C4-2B (cell line): ENCODE measurements around the gene CTTN.

Experiments used
- H3K27ac ChIP-seq: fragments of 450-650 bp; 2 replicates; pipeline ENCODE4 v1.5.1; 2017
- CTCF ChIP-seq: fragments of 450-650 bp; conservative IDR thresholded peaks from 2 replicates; pipeline ENCODE4 v1.5.1; 2017; ENCODE audit warnings: mild to moderate bottlenecking
- ZFX ChIP-seq: fragments of 450-650 bp; IDR thresholded peaks from 2 replicates; pipeline ENCODE4 v1.6.1; 2017

The CTTN gene

GRCh38 chr11:70397983-70398833, at the start of gene CTTN:
TSS of gene CTTN (plus strand) at chr11:70398529. CDS start at chr11:70407298, 8,769 bp downstream.
- peak within 1 kb of the TSS; percentile 88 for H3K27ac ChIP-seq

GRCh38 chr11:70348608-70349007, 49.7 kb upstream of the CTTN start:
- no peak overlapping the region for H3K27ac ChIP-seq
- TF ChIP-seq ZFX (no peak), CTCF (no peak)

More at GRCh38 chr11:70397983-70398833, at the start of gene CTTN:
- TF ChIP-seq CTCF (no peak), ZFX (peak; percentile 79; the same call in 1 of the 2 replicates)

GRCh38 chr11:70351646-70352045, 46.7 kb upstream of the CTTN start:
- TF ChIP-seq ZFX (no peak), CTCF (no peak)
- H3K27ac ChIP-seq, result no peak overlapping the region

- H3K27ac ChIP-seq, result no peak overlapping the region
- TF ChIP-seq CTCF (no peak), ZFX (no peak)
These were observed 46.2 kb upstream of the CTTN start for GRCh38 chr11:70352100-70352499.

GRCh38 chr11:70352601-70353000, 45.7 kb upstream of the CTTN start:
- TF ChIP-seq CTCF (no peak), ZFX (no peak)
- no peak overlapping the region for H3K27ac ChIP-seq

GRCh38 chr11:70353329-70353728, 45.0 kb upstream of the CTTN start:
- no peak for TF ChIP-seq CTCF
- no peak for TF ChIP-seq ZFX
- H3K27ac ChIP-seq, result no peak overlapping the region

- TF ChIP-seq CTCF (no peak), ZFX (no peak)
- no peak overlapping the region for H3K27ac ChIP-seq
These were observed 44.3 kb upstream of the CTTN start for GRCh38 chr11:70353900-70354568.
